Measurements from ENCODE around the gene HTT.

The HTT gene

GRCh38 chr4:3205995-3206394 lies 131.5 kb downstream of the HTT start:
- no peak for DNase-seq

- no peak for DNase-seq
Measured at GRCh38 chr4:3206439-3207100, 132.1 kb downstream of the HTT start.

GRCh38 chr4:3207531-3208037 lies 133.1 kb downstream of the HTT start:
- no peak for DNase-seq

GRCh38 chr4:3208826-3209225 lies 134.3 kb downstream of the HTT start:
- no peak for DNase-seq

GRCh38 chr4:3209551-3210325 lies 135.3 kb downstream of the HTT start:
- DNase-seq = no peak

- DNase-seq = no peak
Measured at GRCh38 chr4:3210467-3210866, 136.0 kb downstream of the HTT start.

- no peak for DNase-seq
Measured at GRCh38 chr4:3211866-3212265, 137.4 kb downstream of the HTT start.

GRCh38 chr4:3212391-3213105 lies 138.1 kb downstream of the HTT start:
- DNase-seq = no peak

- no peak for DNase-seq
Measured at GRCh38 chr4:3213106-3213425, 138.6 kb downstream of the HTT start.

GRCh38 chr4:3213661-3214250 lies 139.3 kb downstream of the HTT start:
- no peak for DNase-seq

- no peak for DNase-seq
Measured at GRCh38 chr4:3215256-3215655, 140.8 kb downstream of the HTT start.

GRCh38 chr4:3215733-3216132 lies 141.3 kb downstream of the HTT start:
- DNase-seq = no peak

GRCh38 chr4:3217266-3217665 lies 142.8 kb downstream of the HTT start:
- DNase-seq = no peak

GRCh38 chr4:3217771-3218170 lies 143.3 kb downstream of the HTT start:
- no peak for DNase-seq

- DNase-seq = no peak
Measured at GRCh38 chr4:3218824-3219760, 144.6 kb downstream of the HTT start.

GRCh38 chr4:3219761-3220475 lies 145.4 kb downstream of the HTT start:
- peak; percentile 6 for DNase-seq

GRCh38 chr4:3220476-3221183 lies 146.1 kb downstream of the HTT start:
- peak; percentile 10 for DNase-seq

GRCh38 chr4:3221184-3221494 lies 146.7 kb downstream of the HTT start:
- DNase-seq = peak; percentile 9

GRCh38 chr4:3221996-3222395 lies 147.5 kb downstream of the HTT start:
- peak; percentile 5 for DNase-seq

- DNase-seq = no peak
Measured at GRCh38 chr4:3223346-3223745, 148.9 kb downstream of the HTT start.
